Uterus (tissue), 2 donors: Measurements from ENCODE around the gene NAV3.

Source experiments
- CTCF ChIP-seq, 4 experiments: fragments of 200-600 bp in 2 of 4; fragments of 450-650 bp in 2 of 4; sonication (generic) in 2 of 4; IDR thresholded peaks; one replicate each; pipeline ENCODE4 v1.5.1; 2016 to 2019; ENCODE audit warnings: antibody characterized with exemption in 4 of 4, mild to moderate bottlenecking in 2 of 4, moderate library complexity in 1 of 4
- POLR2A ChIP-seq, 2 donors: fragments of 450-650 bp; IDR thresholded peaks; one replicate each; pipeline ENCODE4 v1.6.1; 2016; ENCODE audit warnings: antibody characterized with exemption in 2 of 2, mild to moderate bottlenecking in 1 of 2, moderate library complexity in 1 of 2

- TF ChIP-seq POLR2A (IDR thresholded peaks at IDR 0.05) (no peak), CTCF (IDR thresholded peaks at IDR 0.05) (no peak)
Measured at GRCh38 chr12:78249578-78249977, 418.9 kb downstream of the NAV3 start.
